ENCODE data around the gene DENND1A.

DNA sequence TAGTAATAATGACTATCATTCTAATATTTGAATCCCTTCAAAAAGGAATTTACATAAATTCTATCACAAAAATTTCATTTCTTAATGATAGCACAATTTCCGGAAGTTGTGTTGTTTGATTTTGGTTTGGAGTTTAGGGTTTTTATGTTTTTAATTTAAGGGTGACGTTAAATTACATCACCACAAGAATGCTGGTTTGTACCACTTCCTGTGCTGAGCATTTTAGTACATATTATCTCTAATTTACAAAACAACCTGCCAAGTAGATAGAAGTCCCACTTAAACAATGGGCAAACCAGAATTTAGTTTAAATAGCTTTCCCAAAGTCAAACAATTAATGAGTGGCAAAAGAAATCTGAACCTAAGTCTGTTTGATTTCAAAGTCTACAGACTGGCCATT is 63.4 kb downstream of the DENND1A start:
- TF ChIP-seq EP300 (IDR thresholded peaks at IDR 0.05) (no peak), POLR2A (IDR thresholded peaks at IDR 0.05) (no peak), POLR2AphosphoS5 (IDR thresholded peaks at IDR 0.05) (no peak)
- TF ChIP-seq, protein P1, sequence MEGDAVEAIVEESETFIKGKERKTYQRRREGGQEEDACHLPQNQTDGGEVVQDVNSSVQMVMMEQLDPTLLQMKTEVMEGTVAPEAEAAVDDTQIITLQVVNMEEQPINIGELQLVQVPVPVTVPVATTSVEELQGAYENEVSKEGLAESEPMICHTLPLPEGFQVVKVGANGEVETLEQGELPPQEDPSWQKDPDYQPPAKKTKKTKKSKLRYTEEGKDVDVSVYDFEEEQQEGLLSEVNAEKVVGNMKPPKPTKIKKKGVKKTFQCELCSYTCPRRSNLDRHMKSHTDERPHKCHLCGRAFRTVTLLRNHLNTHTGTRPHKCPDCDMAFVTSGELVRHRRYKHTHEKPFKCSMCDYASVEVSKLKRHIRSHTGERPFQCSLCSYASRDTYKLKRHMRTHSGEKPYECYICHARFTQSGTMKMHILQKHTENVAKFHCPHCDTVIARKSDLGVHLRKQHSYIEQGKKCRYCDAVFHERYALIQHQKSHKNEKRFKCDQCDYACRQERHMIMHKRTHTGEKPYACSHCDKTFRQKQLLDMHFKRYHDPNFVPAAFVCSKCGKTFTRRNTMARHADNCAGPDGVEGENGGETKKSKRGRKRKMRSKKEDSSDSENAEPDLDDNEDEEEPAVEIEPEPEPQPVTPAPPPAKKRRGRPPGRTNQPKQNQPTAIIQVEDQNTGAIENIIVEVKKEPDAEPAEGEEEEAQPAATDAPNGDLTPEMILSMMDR (IDR thresholded peaks at IDR 0.05) = no peak
